SJSA1 (cell line): ENCODE data around the gene MGLL. TPM values are rescaled to one million over a fixed set of nuclear protein-coding genes. Genes with fewer than 3 reads are reported as not detected.

Experiments used
- DNase-seq, 2 experiments: peaks; one replicate each; pipeline ENCODE4 v3.0.0-alpha.2; 2015 to 2020; ENCODE audit warnings: low spot score in 2 of 2, low read depth in 1 of 2
- H3K27ac ChIP-seq: fragments of 250-450 bp; sonication (Bioruptor Pico); 2 replicates; pipeline ENCODE4 v1.5.1; 2020; ENCODE audit warnings: mild to moderate bottlenecking, moderate library complexity
- H3K27me3 ChIP-seq: fragments of 250-450 bp; sonication (Bioruptor Pico); replicated peaks from 2 replicates; pipeline ENCODE4 v1.5.1; 2020; ENCODE audit warnings: mild to moderate bottlenecking, moderate library complexity
- H3K36me3 ChIP-seq: fragments of 250-450 bp; sonication (Bioruptor Pico); 2 replicates; pipeline ENCODE4 v1.5.1; 2020; ENCODE audit warnings: mild to moderate bottlenecking
- H3K4me1 ChIP-seq: fragments of 250-450 bp; sonication (Bioruptor Pico); replicated peaks from 2 replicates; pipeline ENCODE4 v1.6.1; 2021; ENCODE audit warnings: mild to moderate bottlenecking
- H3K4me3 ChIP-seq: fragments of 250-450 bp; sonication (Bioruptor Pico); 2 replicates; pipeline ENCODE4 v1.5.1; 2020; ENCODE audit warnings: mild to moderate bottlenecking
- H3K9me3 ChIP-seq: fragments of 250-450 bp; sonication (Bioruptor Pico); replicated peaks from 2 replicates; pipeline ENCODE4 v1.5.1; 2020; ENCODE audit warnings: mild to moderate bottlenecking
- total RNA-seq: library from RNA; depleted of rRNA; stranded (reverse); fragments of >200 nt; shearing (Covaris generic); gene quantifications from 2 replicates; pipeline ENCODE4 v1.2.3, GENCODE V29; 2014

The MGLL gene
- total RNA-seq, 1 experiment from 2014 or later, result 47.7 TPM

DNA sequence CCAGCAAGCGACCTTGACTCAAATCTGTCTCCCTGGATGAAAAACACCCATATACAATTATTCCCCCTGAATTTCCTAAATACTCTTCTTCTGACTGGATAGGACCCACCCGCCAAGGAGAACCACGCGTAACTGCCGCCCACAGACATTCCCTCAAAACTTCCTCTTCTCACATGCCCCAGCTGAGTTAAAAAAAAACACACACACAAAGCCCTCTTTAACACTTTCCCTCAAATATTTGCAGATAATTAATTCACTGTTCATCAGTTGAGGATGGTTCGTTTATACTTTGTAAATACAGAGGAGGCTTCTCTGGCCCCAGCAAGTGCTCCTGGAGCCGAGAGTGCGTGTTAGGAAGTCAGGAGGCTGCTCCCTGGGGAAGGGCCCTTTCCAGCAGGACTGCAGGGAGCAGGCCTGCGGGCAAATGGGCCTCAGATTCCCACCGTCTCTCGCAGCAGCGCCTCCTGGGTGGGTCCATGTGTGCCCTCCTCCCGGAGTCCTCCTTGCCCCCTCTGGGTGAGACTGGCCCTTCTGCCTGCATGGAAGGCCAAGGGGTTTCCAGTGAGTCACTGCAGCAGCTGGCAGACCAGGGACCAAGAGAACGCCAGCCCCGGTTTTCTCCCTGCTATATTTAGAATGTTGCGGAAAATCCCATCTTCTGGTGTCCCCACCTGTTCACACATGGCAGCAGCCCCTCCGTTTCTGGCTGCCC is 46.8 kb downstream of the MGLL start:
- Histone ChIP-seq H3K36me3 (peaks cover 20% of the 10 kb centered on the region; the same call in 1 of the 2 replicates), H3K4me3 (no peak overlapping the region), H3K27ac (peak overlapping the region; percentile 77), H3K9me3 (no peaks in the 10 kb centered on the region), H3K4me1 (peaks cover 53% of the 10 kb centered on the region), H3K27me3 (no peaks in the 10 kb centered on the region)
- peak; percentile 82 to 86 for DNase-seq

DNA sequence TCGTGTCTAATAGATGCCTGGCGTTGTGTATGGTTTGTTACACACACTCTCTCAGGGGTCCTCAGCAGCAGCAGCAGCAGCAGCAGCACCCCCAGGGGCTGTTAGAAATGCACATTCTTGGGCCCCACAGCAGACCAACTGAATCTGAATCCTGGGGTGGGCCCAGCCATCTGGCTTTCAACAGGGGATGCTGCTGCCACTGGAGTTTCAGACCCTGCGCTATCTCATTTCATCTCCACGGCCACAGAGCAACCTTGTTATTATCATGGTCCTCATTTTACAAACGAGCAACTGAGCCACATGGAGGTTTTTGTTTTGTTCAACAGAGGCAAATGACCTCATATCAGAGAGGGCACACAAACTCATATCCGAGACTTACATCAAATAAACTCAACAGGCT is 47.7 kb downstream of the MGLL start:
- Histone ChIP-seq H3K4me3 (no peak overlapping the region), H3K4me1 (peaks cover 51% of the 10 kb centered on the region), H3K36me3 (peaks cover 16% of the 10 kb centered on the region; the same call in 1 of the 2 replicates), H3K27me3 (no peaks in the 10 kb centered on the region), H3K27ac (peak overlapping the region; percentile 77), H3K9me3 (no peaks in the 10 kb centered on the region)
- no peak for DNase-seq

DNA sequence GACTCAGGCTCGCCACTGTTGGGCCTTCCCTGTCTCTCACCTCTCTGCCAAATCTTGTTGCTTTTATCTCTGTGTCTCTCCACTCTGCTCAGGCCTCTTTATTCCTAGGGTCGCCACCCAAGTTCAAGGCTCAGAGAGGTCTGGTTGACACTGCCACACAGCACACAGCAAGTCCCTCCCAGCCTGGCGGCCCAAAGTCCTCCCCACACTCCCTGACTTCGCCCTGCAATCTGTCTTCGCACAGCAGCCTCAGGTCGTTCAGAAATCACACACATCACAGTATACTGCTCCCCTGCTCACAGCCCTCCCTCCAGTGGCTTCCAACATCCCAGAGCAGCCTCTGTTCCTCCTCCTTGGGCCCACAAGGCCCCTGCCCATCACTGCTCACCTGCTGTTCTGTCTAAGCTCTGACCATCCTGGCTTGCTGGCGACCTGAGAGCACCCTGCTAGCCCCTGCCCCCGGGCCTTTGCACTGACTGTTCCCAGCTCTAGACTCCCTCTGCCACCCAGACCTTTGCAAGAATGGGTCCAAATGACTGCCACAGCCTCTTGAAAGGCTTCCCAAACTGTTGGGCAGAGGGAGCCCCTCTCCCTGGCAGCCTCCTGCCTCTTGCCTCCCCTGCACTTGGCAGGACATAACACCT is 48.4 kb downstream of the MGLL start:
- Histone ChIP-seq H3K9me3 (no peaks in the 10 kb centered on the region), H3K36me3 (peaks cover 13% of the 10 kb centered on the region; the same call in 1 of the 2 replicates), H3K4me3 (no peak overlapping the region), H3K27ac (peak overlapping the region; percentile 77; the same call in 1 of the 2 replicates), H3K27me3 (no peaks in the 10 kb centered on the region), H3K4me1 (peaks cover 54% of the 10 kb centered on the region)
- DNase-seq, result no peak

DNA sequence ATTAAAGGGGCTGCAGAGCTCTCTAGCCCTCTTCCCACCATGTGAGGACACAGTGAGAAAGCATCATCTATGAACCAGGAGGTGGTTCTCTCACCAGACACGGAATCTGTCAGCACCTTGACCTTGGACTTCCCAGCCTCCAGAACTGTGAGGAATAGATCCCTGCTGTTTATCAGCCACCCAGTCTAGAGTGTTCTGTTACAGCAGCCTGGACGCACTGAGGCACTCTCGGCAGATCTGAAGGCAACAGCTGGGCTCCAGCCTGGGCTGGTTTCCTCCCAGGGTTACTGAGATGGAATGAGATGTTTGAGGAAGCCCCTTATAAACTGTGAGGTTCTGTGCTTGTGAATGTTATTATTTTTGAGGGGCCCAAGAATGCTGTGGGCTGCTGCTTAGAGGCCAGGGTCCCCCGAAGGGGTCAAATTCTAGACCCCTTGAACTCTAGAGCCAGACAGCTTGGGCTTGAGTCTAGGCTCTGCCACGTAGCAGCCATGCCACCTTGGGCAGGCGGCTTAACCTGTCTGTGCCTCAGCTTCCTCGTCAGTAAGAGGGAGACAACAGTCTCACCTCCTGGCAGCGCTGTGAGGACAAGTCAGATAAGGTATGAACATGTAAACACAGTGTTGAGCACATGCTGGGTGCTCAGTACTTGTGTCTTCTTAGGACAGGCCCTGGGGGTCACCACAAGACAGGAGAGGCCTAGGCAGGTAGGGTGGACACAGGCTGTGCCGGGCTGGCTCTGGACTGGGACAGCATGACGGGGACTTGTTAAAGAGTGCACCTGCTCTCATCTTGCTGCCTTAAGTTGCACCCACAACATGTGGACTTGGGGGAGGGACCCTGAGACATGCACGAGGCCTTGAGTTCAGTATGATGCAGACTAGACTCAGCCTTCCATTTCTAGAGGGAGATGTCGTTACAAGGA is 49.2 kb downstream of the MGLL start:
- no peak overlapping the region for H3K27ac ChIP-seq
- H3K4me1 ChIP-seq, result peaks cover 62% of the 10 kb centered on the region
- DNase-seq, result no peak
- no peak overlapping the region for H3K4me3 ChIP-seq
- H3K36me3 ChIP-seq, result peaks cover 13% of the 10 kb centered on the region; the same call in 1 of the 2 replicates
- no peaks in the 10 kb centered on the region for H3K27me3 ChIP-seq
- no peaks in the 10 kb centered on the region for H3K9me3 ChIP-seq

DNA sequence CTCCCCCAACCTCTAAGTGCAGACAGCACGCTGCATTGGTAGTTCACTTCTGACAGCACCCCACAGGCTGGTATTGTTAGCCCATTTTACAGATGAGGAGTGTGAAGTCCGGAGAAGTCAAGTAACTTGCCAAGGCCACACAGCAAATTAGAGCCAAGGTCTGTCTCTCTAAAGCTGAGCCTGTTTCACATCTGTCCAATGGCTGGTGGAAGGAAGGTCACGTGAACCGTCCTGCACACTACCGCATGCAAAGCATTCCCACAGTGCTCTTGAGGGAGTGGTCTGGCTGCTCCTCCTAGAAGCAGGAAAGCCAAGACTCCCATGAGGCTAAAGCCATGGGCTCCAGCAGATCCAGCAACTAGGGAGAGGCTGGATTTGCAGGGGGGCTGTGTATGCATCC is 50.0 kb downstream of the MGLL start:
- Histone ChIP-seq H3K36me3 (peaks cover 13% of the 10 kb centered on the region; the same call in 1 of the 2 replicates), H3K9me3 (no peaks in the 10 kb centered on the region), H3K4me1 (peaks cover 70% of the 10 kb centered on the region), H3K27me3 (no peaks in the 10 kb centered on the region), H3K4me3 (no peak overlapping the region), H3K27ac (no peak overlapping the region)
- DNase-seq, result no peak

DNA sequence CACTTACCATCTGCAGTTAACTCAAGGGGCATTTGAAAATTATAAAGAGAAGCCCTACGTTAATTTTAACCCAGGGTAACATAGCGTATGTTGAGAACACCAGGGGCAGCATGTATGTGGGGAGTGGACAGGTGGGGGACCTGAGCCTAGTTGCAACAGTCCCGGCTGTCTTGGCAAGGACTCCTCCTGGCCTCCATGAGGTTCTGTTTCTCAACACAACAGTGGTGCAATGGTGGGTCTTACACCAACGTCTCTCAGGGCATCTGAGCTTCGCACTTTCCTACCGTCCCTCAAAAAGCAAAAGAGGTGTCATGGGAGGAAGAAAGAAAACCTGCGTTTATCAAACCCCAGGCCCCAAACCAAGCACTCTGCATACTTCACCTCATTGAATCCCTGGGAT is 50.6 kb downstream of the MGLL start:
- Histone ChIP-seq H3K4me1 (peaks cover 73% of the 10 kb centered on the region), H3K27ac (no peak overlapping the region), H3K36me3 (peaks cover 8% of the 10 kb centered on the region; the same call in 1 of the 2 replicates), H3K4me3 (no peak overlapping the region), H3K9me3 (no peaks in the 10 kb centered on the region), H3K27me3 (no peaks in the 10 kb centered on the region)
- no peak for DNase-seq

DNA sequence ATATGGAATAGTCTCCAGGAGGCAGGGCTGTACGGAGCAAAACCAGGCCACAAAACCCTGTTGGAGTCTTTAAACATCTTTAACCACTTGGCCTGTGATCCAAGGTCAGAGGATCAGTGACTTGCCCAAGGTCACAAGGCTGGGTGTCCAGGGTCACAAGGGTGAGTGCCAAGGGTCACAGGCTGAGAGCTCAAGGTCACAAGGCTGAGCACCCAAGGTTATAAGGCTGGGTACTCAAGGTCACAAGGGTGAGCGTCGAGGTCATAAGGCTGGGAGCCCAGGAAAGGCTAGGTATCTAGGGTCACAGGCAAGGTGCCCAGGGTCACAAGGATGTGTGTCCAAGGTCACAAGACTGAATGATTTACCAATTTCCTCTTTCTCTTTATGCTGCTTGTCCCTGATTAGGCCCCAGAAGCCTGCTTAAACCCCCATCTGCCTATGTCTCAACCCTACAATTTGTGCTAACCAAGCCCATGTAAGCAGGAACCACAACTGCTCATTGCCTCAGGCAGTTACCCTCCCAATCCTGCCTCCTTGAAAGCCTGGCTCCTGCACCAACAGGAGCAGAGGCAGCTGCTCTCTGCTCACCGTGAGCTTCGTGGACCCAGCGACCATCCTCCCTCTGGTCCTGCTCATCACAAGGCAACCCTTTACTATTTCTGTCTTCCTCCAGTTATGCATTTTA is 51.5 kb downstream of the MGLL start:
- Histone ChIP-seq H3K4me3 (no peak overlapping the region), H3K36me3 (peaks cover 4% of the 10 kb centered on the region; the same call in 1 of the 2 replicates), H3K27ac (no peak overlapping the region), H3K4me1 (peaks cover 73% of the 10 kb centered on the region), H3K27me3 (no peaks in the 10 kb centered on the region), H3K9me3 (no peaks in the 10 kb centered on the region)
- DNase-seq, result no peak

DNA sequence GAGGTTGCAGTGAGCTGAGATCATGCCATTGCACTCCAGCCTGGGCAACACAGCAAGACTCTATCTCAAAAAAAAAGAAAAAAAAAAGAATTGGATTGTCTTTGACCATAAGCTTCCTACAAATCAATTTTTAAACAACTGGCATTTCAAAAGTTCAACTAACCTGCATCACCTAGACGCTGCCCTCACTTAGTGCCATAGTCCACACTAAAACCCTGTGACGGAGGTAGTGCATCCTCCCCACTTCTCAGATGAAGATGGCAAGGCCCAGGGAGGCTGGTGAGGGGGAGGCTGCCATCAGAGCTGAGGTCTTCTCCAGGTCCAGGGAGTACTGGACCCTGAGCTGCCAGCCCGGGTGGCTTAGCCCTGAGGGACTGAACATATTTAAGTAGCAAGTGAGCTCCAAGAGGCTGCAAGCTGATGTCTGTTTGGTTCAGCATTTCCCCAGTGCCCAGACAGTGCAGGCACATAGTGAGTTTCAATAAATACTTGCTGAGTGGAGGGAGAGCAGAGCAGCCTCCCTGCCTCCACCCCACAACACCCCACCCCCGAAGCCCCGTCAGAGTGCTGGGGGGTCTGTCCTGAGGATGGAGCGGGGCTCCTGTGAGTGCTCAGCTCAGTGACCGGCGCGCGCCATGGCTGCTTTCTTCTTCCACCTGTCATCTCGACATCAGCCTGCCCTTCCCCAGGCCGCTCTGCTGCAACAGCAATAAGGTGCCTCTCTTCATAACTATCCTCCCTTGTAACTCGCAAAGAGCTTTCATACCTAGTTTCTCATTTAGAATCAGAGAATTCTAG is 52.8 kb downstream of the MGLL start:
- Histone ChIP-seq H3K9me3 (no peaks in the 10 kb centered on the region), H3K4me1 (peaks cover 73% of the 10 kb centered on the region), H3K4me3 (no peak overlapping the region), H3K27me3 (no peaks in the 10 kb centered on the region), H3K36me3 (peaks cover 4% of the 10 kb centered on the region; the same call in 1 of the 2 replicates), H3K27ac (peak overlapping the region; percentile 85)
- DNase-seq, result no peak

DNA sequence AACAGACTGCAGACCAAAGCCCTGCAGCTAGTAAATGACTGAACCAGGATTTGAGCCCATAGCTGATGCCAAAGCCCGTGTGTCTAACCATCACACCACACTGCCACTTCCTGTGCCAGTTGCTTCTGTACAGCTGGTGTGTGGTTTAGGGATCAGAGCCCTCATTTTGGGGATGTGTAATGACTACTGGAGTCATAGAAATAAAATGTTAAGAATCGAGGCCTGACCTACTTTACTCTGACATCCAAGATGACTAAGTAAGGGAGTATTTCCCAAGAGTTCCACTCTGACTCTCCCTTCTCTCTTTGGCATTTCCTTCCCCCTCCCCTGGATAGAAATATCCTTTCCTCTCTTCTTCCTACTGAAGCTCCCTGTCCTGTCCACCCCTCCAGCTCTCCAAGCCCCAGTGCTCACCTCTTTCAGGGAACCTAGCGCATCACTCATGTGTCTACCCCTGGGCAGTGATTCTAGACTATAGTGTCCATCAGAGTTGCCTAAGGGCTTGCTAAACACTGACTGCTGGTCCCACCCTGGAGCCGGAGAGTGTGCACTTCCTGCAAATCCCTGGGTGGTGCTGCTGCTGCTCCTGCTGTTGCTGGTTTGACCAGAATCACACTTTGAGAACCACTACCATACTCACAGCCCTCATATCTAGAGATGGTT is 53.8 kb downstream of the MGLL start:
- DNase-seq, result peak; percentile 91 to 95
- Histone ChIP-seq H3K4me1 (peaks cover 76% of the 10 kb centered on the region), H3K4me3 (no peak overlapping the region), H3K36me3 (peaks cover 4% of the 10 kb centered on the region; the same call in 1 of the 2 replicates), H3K27ac (peak overlapping the region; percentile 85), H3K27me3 (no peaks in the 10 kb centered on the region), H3K9me3 (no peaks in the 10 kb centered on the region)

DNA sequence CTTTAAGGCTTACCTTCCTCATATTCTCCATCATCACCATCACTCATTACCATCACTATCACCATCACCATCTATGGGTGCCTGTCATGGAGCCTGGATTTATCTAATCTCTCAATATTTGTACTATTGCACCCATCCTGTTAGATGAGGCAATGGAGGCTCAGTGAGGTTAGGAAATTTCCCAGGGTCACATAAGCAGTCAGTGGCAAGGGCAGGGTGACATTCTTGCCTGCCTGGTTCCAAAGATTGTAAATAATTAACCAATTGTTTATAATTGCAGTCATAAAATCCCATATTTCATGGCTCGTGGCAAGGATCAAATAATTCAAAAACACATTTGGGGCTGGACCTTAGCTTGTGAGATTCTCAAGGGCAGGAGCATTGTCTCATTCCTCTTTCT is 55.2 kb downstream of the MGLL start:
- Histone ChIP-seq H3K4me1 (peaks cover 90% of the 10 kb centered on the region), H3K27ac (peak overlapping the region; percentile 85), H3K9me3 (no peaks in the 10 kb centered on the region), H3K36me3 (no peaks in the 10 kb centered on the region; the same call in 1 of the 2 replicates), H3K4me3 (no peak overlapping the region), H3K27me3 (no peaks in the 10 kb centered on the region)
- DNase-seq, result no peak

DNA sequence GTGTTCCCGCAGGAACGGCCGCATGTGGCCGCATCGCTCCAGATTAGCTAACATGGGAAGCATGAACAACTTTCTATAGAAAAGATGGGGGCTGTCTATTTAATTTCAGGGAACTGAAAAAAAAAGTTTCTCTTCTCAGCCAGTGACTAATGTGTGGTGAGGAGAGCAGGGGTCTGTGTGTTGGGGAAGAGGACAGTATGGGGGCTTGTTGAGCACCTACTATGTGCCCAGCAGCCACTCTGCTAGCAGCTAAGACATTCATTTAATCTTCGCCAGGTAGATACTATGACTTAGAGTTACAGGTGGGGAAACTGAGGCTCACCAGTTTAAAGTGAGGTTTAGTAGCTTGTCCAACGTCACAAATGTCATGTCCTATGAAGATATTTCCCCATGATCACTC is 56.6 kb downstream of the MGLL start:
- peak overlapping the region; percentile 65 for H3K27ac ChIP-seq
- peaks cover 92% of the 10 kb centered on the region for H3K4me1 ChIP-seq

DNA sequence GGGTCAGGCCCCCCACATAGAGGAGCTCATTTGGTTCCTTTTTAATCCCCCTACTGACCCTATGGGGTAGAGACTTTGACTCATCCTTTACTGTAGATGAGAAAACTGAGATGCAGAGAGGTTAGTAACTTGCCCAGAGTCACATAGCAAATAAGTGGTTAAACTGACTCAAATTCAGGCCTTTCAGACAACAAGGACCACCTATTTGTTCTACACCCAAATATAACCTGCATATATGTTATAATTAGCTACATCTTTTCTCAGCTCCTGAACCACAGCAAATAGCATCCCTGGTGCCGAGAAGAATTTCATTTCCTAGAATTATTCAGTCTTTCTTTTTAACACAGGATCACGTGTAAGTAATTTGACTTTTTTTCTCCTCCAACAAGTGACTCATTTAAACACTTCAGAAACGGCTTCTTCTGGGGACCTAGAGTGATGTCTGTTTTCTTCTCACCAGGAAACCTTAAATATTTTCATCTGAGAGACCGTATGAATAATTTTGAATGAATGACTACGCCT is 57.4 kb downstream of the MGLL start:
- Histone ChIP-seq H3K4me1 (peaks cover 86% of the 10 kb centered on the region), H3K36me3 (peaks cover 5% of the 10 kb centered on the region; the same call in 1 of the 2 replicates), H3K4me3 (no peak overlapping the region), H3K9me3 (no peaks in the 10 kb centered on the region), H3K27me3 (no peaks in the 10 kb centered on the region), H3K27ac (peak overlapping the region; percentile 65)
- DNase-seq, result peak in 1 of 2 experiments; percentile 70

More for the DNA sequence above, 56.6 kb downstream of the MGLL start:
- Histone ChIP-seq H3K27me3 (no peaks in the 10 kb centered on the region), H3K4me3 (no peak overlapping the region), H3K36me3 (peaks cover 5% of the 10 kb centered on the region; the same call in 1 of the 2 replicates), H3K9me3 (no peaks in the 10 kb centered on the region)
- no peak for DNase-seq
